NCI-H2029 (cell line): ENCODE data around the gene ANKAR.
A peak's percentile ranks its signal among the peaks of the same experiment; 100 is the strongest.
"Not testable (repeated sequence)": the region's sequence is repeated elsewhere in the genome, so short reads cannot be mapped to it uniquely, and the experiment has no call there.

ENCODE experiments used
- DNase-seq: peaks from one replicate; lab custom pipeline; 2025; lab: John Stamatoyannopoulos, UW

Gene ANKAR

GRCh38 chr2:189660803-189661147 is 13.7 kb upstream of the ANKAR start:
- DNase-seq = no peak

- peak; percentile 99 for DNase-seq
Observed at GRCh38 chr2:189661148-189661956, 13.1 kb upstream of the ANKAR start, which contains the start of gene ASNSD1. Gene ASNSD1 (plus strand): TSS chr2:189661459. CDS start chr2:189666133, 4,674 bp downstream.

GRCh38 chr2:189661957-189662321 is 12.5 kb upstream of the ANKAR start:
- no peak for DNase-seq

GRCh38 chr2:189662669-189663226 is 11.7 kb upstream of the ANKAR start:
- no peak for DNase-seq

GRCh38 chr2:189663319-189663718 is 11.2 kb upstream of the ANKAR start:
- DNase-seq = not testable (repeated sequence)

GRCh38 chr2:189669913-189670312 is 4.6 kb upstream of the ANKAR start:
- no peak for DNase-seq

GRCh38 chr2:189673661-189674373 is 653 bp upstream of the ANKAR start:
- no peak for DNase-seq

- no peak for DNase-seq
Observed at GRCh38 chr2:189676471-189676870, 2.0 kb downstream of the ANKAR start.

GRCh38 chr2:189679226-189679625 is 4.8 kb downstream of the ANKAR start:
- no peak for DNase-seq

GRCh38 chr2:189681203-189681602 is 6.7 kb downstream of the ANKAR start:
- DNase-seq = no peak

- no peak for DNase-seq
Observed at GRCh38 chr2:189681903-189682302, 7.4 kb downstream of the ANKAR start.

GRCh38 chr2:189683348-189683747 is 8.9 kb downstream of the ANKAR start:
- no peak for DNase-seq

- DNase-seq = no peak
Observed at GRCh38 chr2:189684811-189685210, 10.3 kb downstream of the ANKAR start.

- DNase-seq = no peak
Observed at GRCh38 chr2:189685540-189686229, 11.2 kb downstream of the ANKAR start.

GRCh38 chr2:189687796-189688195 is 13.3 kb downstream of the ANKAR start:
- DNase-seq = not testable (repeated sequence)

GRCh38 chr2:189696223-189696622 is 21.8 kb downstream of the ANKAR start:
- no peak for DNase-seq

GRCh38 chr2:189698020-189698887 is 23.8 kb downstream of the ANKAR start:
- peak; percentile 90 for DNase-seq

GRCh38 chr2:189700681-189701080 is 26.2 kb downstream of the ANKAR start:
- no peak for DNase-seq

GRCh38 chr2:189702071-189702470 is 27.6 kb downstream of the ANKAR start:
- no peak for DNase-seq

- DNase-seq = no peak
Observed at GRCh38 chr2:189709501-189710221, 35.2 kb downstream of the ANKAR start.

GRCh38 chr2:189717593-189717992 is 43.1 kb downstream of the ANKAR start:
- DNase-seq = not testable (repeated sequence)
